Measurements from ENCODE around the gene ARHGAP10. TPM values are rescaled to one million over a fixed set of nuclear protein-coding genes. Genes with fewer than 3 reads are reported as not detected.
A peak's percentile ranks its signal among the peaks of the same experiment; 100 is the strongest.

ARHGAP10 gene
- total RNA-seq, 1 experiment from 2014 or later = 36.9 TPM

DNA sequence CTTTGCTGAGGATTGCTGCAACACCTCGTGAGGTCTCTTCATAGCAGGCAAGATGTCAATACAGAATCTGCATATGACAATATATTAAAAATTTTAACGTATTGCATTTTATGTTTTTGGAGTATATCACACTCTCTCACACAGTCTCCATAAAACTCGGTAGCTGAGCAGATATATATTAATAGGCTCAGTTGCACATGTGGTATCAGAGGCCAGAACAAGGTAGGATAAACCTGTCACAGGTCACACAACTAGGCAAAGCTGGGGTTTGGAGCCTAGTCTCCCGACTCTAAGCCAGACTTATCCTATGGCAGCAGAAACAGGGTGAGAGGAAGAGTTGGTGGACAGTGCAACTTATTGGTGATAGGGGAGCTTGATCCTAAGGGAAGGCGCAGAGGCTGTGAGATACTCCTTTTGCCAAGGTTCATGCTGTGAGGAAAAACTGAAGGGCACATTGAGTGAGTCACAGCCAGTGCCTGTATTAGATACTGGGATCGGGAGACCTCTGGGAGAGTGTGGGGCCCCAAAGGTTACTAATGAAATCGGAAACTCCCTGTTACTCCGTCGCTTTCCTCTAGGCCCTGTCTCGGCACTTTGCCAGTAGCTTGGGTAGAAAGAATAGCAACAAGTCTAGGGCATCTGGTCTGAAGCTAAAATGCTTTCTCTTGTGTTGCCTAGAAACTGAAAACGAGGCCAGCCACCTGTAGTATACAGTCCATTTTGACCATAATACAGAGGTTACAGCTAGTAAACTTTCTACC lies 195.7 kb downstream of the ARHGAP10 start:
- H3K9me3 ChIP-seq (replicated peaks) = no peaks in the 10 kb centered on the region
- H3K4me3 ChIP-seq = no peak overlapping the region
- no peaks in the 10 kb centered on the region for H3K27me3 ChIP-seq (replicated peaks)
- H3K36me3 ChIP-seq = peaks cover 19% of the 10 kb centered on the region
- no peak overlapping the region for H3K27ac ChIP-seq
- peak; percentile 31 to 50 for DNase-seq (ENCODE audit: low read depth in 1 of 2, low spot score in 2 of 2)
- H3K4me1 ChIP-seq (replicated peaks) = peaks cover 14% of the 10 kb centered on the region

DNA sequence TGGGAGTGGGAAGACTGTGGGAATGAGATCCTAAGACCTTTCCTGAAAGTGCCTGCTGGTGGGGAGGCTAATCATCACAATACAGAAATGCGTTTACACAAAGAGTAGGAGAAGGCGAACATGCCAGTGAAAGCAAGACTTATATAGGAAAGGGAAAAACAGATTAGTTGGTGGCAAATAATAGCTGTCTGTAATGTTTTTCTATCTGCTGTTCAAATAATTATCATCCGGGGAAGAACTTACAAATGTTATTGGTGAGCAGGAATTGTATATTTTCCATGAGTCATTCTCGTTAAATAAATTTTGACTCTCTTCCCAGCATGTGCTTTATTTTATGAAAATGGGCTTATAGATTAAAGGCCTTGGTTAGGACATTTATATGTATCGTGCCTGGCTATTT lies 196.5 kb downstream of the ARHGAP10 start:
- peaks cover 19% of the 10 kb centered on the region for H3K36me3 ChIP-seq
- no peak overlapping the region; the same call in 1 of the 2 replicates for H3K27ac ChIP-seq
- H3K9me3 ChIP-seq (replicated peaks) = no peaks in the 10 kb centered on the region
- peaks cover 14% of the 10 kb centered on the region for H3K4me1 ChIP-seq (replicated peaks)
- no peak overlapping the region for H3K4me3 ChIP-seq
- peak in 1 of 2 experiments; percentile 14 for DNase-seq (ENCODE audit: low read depth in 1 of 2, low spot score in 2 of 2)
- H3K27me3 ChIP-seq (replicated peaks) = no peaks in the 10 kb centered on the region

DNA sequence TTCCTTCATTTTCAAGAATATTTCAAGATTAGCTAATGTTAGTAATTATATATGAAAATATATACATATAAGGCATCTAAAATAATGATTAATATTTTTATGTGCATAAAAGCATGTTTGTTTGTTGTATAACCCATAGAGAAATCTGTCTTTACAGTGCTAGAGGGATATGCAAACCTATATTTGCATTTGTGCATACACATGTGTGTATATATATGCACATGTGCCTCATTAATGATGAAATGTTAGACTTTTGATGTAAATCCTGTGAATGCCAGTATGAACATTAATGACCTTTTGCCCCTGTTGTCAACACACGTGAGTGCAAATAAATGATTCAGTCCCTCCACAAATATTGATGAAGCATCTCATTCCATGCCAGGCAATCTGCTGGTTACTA lies 197.9 kb downstream of the ARHGAP10 start:
- Histone ChIP-seq H3K27me3 (replicated peaks) (no peaks in the 10 kb centered on the region), H3K4me1 (replicated peaks) (peaks cover 14% of the 10 kb centered on the region), H3K27ac (no peak overlapping the region), H3K9me3 (replicated peaks) (no peaks in the 10 kb centered on the region), H3K4me3 (no peak overlapping the region), H3K36me3 (peaks cover 19% of the 10 kb centered on the region)
- DNase-seq (ENCODE audit: low read depth in 1 of 2, low spot score in 2 of 2) = no peak

- H3K9me3 ChIP-seq (replicated peaks) = no peaks in the 10 kb centered on the region
- no peak overlapping the region for H3K4me3 ChIP-seq
- no peaks in the 10 kb centered on the region for H3K27me3 ChIP-seq (replicated peaks)
- DNase-seq (ENCODE audit: low read depth in 1 of 2, low spot score in 2 of 2) = no peak
- no peak overlapping the region for H3K27ac ChIP-seq
- H3K36me3 ChIP-seq = peaks cover 10% of the 10 kb centered on the region
- peaks cover 1% of the 10 kb centered on the region for H3K4me1 ChIP-seq (replicated peaks)
Measured at GRCh38 chr4:147933316-147933715, 201.4 kb downstream of the ARHGAP10 start.

GRCh38 chr4:147933779-147934178 lies 201.9 kb downstream of the ARHGAP10 start:
- Histone ChIP-seq H3K27ac (no peak overlapping the region), H3K27me3 (replicated peaks) (no peaks in the 10 kb centered on the region), H3K4me3 (no peak overlapping the region), H3K36me3 (peaks cover 10% of the 10 kb centered on the region), H3K9me3 (replicated peaks) (no peaks in the 10 kb centered on the region), H3K4me1 (replicated peaks) (no peaks in the 10 kb centered on the region)
- DNase-seq (ENCODE audit: low read depth in 1 of 2, low spot score in 2 of 2) = no peak

DNA sequence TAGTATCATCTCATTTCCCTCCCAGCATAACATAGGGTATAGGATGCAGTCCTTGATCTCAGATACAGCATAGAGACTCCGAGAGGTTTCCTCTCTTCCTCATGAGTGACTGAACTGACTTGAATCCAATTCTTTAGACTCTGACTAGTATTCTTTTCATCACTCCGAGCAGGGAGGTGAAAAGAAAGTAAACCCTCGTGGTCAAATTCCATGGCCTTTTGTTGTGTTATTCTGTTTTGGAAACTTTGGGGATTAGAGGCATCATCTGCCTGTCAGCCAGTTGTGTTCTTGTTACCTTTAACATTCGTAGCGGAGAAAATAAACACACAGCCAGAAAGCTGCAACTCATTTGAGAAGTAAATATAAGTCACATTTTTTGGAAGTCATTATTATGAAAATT lies 206.6 kb downstream of the ARHGAP10 start:
- no peaks in the 10 kb centered on the region for H3K9me3 ChIP-seq (replicated peaks)
- H3K27me3 ChIP-seq (replicated peaks) = no peaks in the 10 kb centered on the region
- H3K4me1 ChIP-seq (replicated peaks) = no peaks in the 10 kb centered on the region
- peaks cover 21% of the 10 kb centered on the region for H3K36me3 ChIP-seq
- no peak overlapping the region for H3K4me3 ChIP-seq
- no peak overlapping the region for H3K27ac ChIP-seq
- DNase-seq (ENCODE audit: low read depth in 1 of 2, low spot score in 2 of 2) = no peak

GRCh38 chr4:147940171-147940570 lies 208.3 kb downstream of the ARHGAP10 start:
- H3K9me3 ChIP-seq (replicated peaks) = no peaks in the 10 kb centered on the region
- peaks cover 27% of the 10 kb centered on the region for H3K36me3 ChIP-seq
- H3K4me1 ChIP-seq (replicated peaks) = no peaks in the 10 kb centered on the region
- DNase-seq (ENCODE audit: low read depth in 1 of 2, low spot score in 2 of 2) = no peak
- no peak overlapping the region for H3K27ac ChIP-seq
- no peak overlapping the region for H3K4me3 ChIP-seq
- no peaks in the 10 kb centered on the region for H3K27me3 ChIP-seq (replicated peaks)

- DNase-seq (ENCODE audit: low read depth in 1 of 2, low spot score in 2 of 2) = no peak
- Histone ChIP-seq H3K27me3 (replicated peaks) (no peaks in the 10 kb centered on the region), H3K4me1 (replicated peaks) (no peaks in the 10 kb centered on the region), H3K36me3 (peaks cover 30% of the 10 kb centered on the region), H3K27ac (no peak overlapping the region), H3K9me3 (replicated peaks) (no peaks in the 10 kb centered on the region), H3K4me3 (no peak overlapping the region)
Measured at GRCh38 chr4:147941373-147941772, 209.5 kb downstream of the ARHGAP10 start.

GRCh38 chr4:147942729-147943128 lies 210.8 kb downstream of the ARHGAP10 start:
- H3K36me3 ChIP-seq = peaks cover 41% of the 10 kb centered on the region
- no peaks in the 10 kb centered on the region for H3K4me1 ChIP-seq (replicated peaks)
- no peak for DNase-seq (ENCODE audit: low read depth in 1 of 2, low spot score in 2 of 2)
- no peak overlapping the region for H3K4me3 ChIP-seq
- H3K27ac ChIP-seq = no peak overlapping the region
- H3K9me3 ChIP-seq (replicated peaks) = no peaks in the 10 kb centered on the region
- H3K27me3 ChIP-seq (replicated peaks) = no peaks in the 10 kb centered on the region

- Histone ChIP-seq H3K36me3 (peaks cover 44% of the 10 kb centered on the region), H3K9me3 (replicated peaks) (no peaks in the 10 kb centered on the region), H3K4me3 (no peak overlapping the region), H3K27me3 (replicated peaks) (no peaks in the 10 kb centered on the region), H3K4me1 (replicated peaks) (no peaks in the 10 kb centered on the region), H3K27ac (no peak overlapping the region)
- no peak for DNase-seq (ENCODE audit: low read depth in 1 of 2, low spot score in 2 of 2)
Measured at GRCh38 chr4:147943159-147943638, 211.3 kb downstream of the ARHGAP10 start.

DNA sequence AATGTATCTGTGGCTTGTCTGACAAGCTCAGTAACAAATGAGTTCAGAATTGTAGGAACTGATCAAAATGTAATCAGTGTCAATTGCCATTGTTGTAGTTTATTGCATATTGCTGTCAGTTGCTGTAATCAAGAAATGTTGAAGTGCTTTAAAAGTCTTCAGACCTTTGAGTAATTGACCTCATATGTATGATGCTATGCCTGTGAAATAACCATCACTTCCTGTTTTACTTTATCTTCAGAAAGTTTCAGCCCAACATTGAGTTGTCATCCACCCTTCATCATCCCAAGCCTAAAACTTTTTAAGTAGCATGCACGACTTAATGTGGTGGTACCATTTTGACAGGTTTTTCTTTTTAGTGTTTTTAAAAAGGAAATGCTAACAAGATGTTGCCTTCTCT lies 212.4 kb downstream of the ARHGAP10 start:
- Histone ChIP-seq H3K4me1 (replicated peaks) (no peaks in the 10 kb centered on the region), H3K9me3 (replicated peaks) (no peaks in the 10 kb centered on the region), H3K4me3 (no peak overlapping the region), H3K27ac (no peak overlapping the region), H3K27me3 (replicated peaks) (no peaks in the 10 kb centered on the region), H3K36me3 (peaks cover 44% of the 10 kb centered on the region)
- DNase-seq (ENCODE audit: low read depth in 1 of 2, low spot score in 2 of 2) = no peak

GRCh38 chr4:147944670-147945260 lies 212.9 kb downstream of the ARHGAP10 start:
- Histone ChIP-seq H3K27ac (no peak overlapping the region), H3K9me3 (replicated peaks) (no peaks in the 10 kb centered on the region), H3K4me1 (replicated peaks) (no peaks in the 10 kb centered on the region), H3K4me3 (no peak overlapping the region), H3K36me3 (peaks cover 43% of the 10 kb centered on the region), H3K27me3 (replicated peaks) (no peaks in the 10 kb centered on the region)
- no peak for DNase-seq (ENCODE audit: low read depth in 1 of 2, low spot score in 2 of 2)

GRCh38 chr4:147948336-147948735 lies 216.4 kb downstream of the ARHGAP10 start:
- H3K9me3 ChIP-seq (replicated peaks) = no peaks in the 10 kb centered on the region
- H3K27me3 ChIP-seq (replicated peaks) = no peaks in the 10 kb centered on the region
- no peak overlapping the region for H3K4me3 ChIP-seq
- no peak for DNase-seq (ENCODE audit: low read depth in 1 of 2, low spot score in 2 of 2)
- H3K27ac ChIP-seq = no peak overlapping the region
- no peaks in the 10 kb centered on the region for H3K4me1 ChIP-seq (replicated peaks)
- peaks cover 35% of the 10 kb centered on the region for H3K36me3 ChIP-seq

GRCh38 chr4:147950261-147950660 lies 218.4 kb downstream of the ARHGAP10 start:
- Histone ChIP-seq H3K36me3 (peaks cover 34% of the 10 kb centered on the region), H3K4me3 (no peak overlapping the region), H3K9me3 (replicated peaks) (no peaks in the 10 kb centered on the region), H3K27ac (no peak overlapping the region), H3K27me3 (replicated peaks) (no peaks in the 10 kb centered on the region), H3K4me1 (replicated peaks) (no peaks in the 10 kb centered on the region)
- no peak for DNase-seq (ENCODE audit: low read depth in 1 of 2, low spot score in 2 of 2)

Measured in SJSA1 (cell line).